Esophagus muscularis mucosa (tissue), 3 donors: ENCODE measurements around the gene RAMP1.

Experiments
- CTCF ChIP-seq, 3 experiments: fragments of 200-600 bp in 2 of 3; fragments of 450-650 bp in 1 of 3; sonication (generic) in 2 of 3; IDR thresholded peaks; one replicate each; pipeline ENCODE4 v1.5.1; 2017 to 2019; ENCODE audit warnings: antibody characterized with exemption in 3 of 3, mild to moderate bottlenecking in 2 of 3, moderate library complexity in 1 of 3
- POLR2A ChIP-seq: fragments of 450-650 bp; IDR thresholded peaks from one replicate; pipeline ENCODE4 v1.6.1; 2017; ENCODE audit warnings: antibody characterized with exemption, moderate library complexity, mild to moderate bottlenecking, low read depth

- no peak for TF ChIP-seq CTCF (IDR thresholded peaks at IDR 0.05)
- no peak for TF ChIP-seq POLR2A
Measured at GRCh38 chr2:237878321-237879057, 19.1 kb downstream of the RAMP1 start.
